GM19468 (cell line): ENCODE measurements around the gene CRKL.

Source experiments
- ATAC-seq: cut with Tn5 transposase; IDR thresholded peaks from one replicate; pipeline ENCODE4 v1.9.1; 2021; ENCODE audit warnings: mild to moderate bottlenecking, moderate library complexity, moderate number of reproducible peaks; ENCODE audit not compliant: unreplicated experiment; ENCODE audit errors: extremely low read depth

The CRKL gene

DNA sequence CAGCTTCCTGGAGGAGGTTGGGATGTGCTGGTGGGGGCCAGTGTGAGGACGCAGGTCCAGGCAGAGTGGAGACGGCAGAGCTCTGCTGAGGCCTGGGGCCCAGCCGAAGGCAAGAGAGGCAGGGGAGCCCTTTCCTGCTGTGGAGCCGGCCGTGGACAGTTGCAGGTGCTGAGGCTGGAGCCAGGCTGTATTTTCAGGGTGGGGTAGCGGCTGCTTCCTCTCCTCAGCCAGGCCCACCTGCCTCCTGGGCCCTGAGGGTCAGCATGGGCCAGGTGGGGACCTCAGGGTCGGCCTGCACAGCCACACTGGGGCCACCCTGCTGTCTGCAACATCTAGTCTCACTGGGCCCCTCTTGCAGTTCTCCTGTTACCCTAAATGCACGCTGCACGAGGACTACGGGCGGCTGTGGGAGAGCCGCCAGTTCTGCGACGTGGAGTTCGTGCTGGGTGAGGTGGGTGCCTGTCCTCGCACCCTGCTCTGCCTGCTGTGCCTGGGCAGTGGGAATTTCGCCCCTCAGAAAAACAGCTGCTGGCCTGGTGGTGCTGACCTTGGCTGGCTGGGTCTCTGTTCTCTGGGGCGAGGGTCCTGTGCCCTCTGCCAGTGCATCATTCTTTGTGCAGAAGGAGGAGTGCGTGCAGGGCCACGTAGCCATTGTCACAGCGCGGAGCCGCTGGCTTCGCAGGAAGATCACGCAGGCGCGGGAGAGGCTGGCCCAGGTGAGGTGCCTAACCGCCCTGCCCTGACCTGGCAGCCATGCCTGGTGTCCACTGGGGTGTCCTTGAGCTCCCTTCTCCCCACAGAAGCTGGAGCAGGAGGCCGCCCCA lies 76.3 kb downstream of the CRKL start:
- no peak for ATAC-seq

GRCh38 chr22:20994128-20994901 lies 77.1 kb downstream of the CRKL start:
- ATAC-seq, result no peak

DNA sequence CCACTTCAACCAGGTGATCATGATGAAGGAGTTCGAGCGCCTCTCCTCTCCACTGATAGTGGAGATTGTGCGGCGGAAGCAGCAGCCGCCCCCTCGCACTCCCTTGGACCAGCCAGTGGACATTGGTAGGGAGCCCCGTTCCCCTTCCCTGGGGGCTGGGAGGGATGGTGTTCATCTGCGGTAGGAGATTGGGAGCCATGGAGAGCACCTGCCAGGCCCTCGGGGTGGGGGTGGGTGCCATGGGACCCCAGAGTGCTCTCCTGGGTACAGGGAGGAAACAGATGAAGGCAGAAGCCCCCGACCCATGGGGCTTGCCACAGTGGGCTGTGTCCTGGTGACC lies 77.7 kb downstream of the CRKL start:
- no peak for ATAC-seq

DNA sequence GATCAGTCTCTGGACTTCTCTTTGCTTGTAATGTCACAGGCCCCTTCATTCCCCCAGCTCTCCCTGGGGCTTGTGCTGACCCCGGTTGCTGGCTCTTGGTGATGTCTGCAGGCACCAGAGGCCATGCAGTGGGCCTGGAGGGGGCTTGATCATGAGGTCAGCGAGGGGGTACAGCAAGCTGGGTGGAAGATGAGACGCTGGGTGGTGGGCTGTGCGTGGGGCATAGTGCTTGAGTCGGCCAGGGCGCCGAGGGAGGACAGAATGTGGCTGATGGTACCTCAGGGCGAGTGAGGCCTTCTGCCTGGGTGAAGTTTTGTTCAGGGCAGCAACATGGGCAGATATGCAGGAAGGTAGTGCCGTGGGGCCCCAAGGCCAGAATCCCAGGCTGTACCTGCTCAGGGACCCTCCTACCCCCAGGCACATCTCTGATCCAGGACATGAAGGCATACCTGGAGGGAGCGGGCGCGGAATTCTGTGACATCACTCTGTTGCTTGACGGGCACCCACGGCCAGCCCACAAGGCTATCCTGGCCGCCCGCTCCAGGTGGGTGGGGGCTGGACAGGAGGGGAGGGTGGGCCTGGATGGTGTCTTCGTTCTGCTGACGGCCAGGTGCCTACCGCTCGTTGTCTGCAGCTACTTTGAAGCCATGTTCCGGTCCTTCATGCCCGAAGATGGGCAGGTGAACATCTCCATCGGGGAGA lies 78.3 kb downstream of the CRKL start:
- ATAC-seq, result no peak

DNA sequence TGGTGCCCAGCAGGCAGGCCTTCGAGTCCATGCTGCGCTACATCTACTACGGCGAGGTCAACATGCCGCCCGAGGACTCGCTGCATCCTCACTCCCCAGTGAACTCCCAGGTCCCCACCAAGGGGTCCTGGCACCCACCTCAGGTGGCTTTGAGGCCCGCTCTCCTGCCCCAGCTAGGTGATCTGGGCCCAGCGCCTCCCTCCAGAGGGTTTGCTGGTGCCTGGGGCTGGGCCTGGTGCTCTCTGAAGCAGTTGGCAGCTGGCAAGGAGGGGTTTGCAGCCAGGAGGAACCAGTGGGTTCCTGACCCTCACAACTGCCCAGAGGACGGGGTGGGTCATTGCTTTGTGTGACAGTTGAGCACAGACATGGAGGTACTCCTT lies 78.8 kb downstream of the CRKL start:
- no peak for ATAC-seq

GRCh38 chr22:20996598-20997535 lies 79.7 kb downstream of the CRKL start:
- ATAC-seq, result no peak

DNA sequence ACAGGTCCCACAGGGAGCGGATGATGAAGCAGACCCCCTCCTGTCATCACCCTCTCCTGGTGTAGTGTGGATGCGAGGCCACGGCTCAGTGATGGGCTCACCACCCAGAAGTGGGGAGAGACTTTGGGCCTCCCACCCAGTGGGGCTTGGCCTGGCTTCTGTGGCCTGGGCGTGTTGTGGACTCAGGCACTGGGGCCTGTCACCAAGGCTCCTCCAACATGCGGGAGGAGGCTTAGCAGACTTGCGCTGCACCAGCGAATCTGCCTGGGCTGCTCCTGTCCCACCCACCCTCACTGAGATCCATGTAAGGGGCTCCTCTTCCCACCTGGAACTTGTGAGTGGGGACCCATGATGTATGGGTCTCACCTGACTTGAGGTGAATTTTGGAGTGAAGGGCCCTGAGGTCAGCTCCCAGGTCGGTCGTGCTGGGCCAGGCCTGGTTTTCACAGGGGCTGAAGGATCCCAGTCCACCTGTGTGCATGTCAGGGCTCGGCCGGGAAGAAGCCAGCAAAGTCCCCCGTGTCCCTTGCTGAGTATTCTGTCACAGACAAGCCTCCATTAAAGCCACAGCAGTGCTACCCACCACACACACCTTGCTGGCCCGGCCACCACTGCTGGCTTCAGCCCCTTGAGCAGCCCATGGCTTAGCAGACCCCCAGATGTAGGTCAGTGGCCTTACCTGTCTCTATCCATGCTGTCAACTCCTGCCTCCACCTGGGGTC lies 80.5 kb downstream of the CRKL start:
- ATAC-seq, result no peak

GRCh38 chr22:20998411-20999336 lies 81.5 kb downstream of the CRKL start:
- ATAC-seq, result no peak

- no peak for ATAC-seq
Observed at GRCh38 chr22:20999350-21000206, 82.4 kb downstream of the CRKL start.

DNA sequence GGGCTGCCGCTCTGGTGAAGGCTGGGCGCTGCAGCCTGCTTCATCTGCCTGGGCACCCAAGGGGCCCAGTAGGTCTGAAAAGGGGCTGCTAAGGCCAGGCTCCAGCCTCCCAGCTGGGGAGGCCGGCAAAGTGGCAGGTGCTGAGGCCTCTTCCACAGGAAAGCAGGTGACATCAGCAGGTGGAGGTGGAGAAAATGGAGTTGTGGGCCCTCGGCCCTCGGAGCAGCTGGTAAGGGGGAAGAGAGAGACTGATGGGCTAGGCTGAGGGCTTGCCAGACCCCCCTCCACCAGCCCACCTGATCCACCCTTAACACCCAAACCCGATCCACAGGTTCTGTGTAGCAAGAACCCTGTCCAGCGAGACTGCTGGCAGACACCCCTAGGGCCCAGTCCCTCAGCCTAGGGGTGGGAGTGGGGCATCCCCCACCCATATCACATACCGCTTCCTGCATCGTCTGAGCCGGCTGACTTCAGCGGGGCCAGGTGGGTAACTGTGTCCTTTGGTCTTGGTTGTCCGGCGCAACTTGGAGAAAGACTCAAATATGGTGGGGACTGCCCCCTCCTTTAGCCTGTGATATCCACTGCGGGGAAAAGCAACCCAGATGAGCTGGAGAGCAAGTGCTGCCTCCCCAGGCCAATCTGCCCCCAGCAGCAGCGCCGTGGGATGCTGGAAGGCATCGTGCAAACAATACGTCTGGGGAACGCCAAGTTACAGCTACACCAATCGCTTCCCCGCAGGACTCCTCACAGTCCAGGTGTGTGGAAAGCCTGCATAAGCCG lies 83.2 kb downstream of the CRKL start:
- no peak for ATAC-seq

DNA sequence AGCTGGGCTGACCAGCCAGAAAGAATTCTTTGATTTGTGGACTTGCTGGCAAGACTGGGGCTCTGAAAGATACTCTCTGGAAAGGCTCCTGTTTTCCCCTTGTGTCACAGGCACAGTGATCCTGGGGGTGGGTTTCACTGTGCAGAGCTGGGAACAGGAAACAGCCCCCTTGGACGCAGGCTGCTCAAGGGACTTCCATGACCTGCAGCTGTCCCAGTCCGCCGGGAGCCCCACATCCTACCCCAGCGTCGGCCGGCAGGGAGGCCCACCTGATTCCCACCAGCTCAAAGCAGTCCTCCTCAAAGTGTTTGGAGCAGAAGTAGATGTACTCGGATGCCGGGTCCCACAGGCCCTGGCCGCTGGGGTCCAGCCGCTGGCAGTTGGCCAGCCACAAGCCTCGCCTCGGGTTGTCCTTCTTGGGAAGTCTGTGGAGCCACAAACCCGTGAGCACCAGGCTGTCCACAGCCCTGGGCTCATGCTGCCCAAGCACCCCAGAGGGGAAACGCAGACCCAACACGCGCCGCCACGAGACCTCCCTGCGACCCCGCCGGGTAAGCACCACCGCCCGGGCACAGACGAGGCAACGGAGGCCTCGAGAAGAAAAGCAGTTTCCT lies 83.9 kb downstream of the CRKL start:
- no peak for ATAC-seq

- ATAC-seq, result peak; percentile 56
Observed at GRCh38 chr22:21001601-21002325, 84.6 kb downstream of the CRKL start, which contains the start of gene THAP7. Gene THAP7 (minus strand): TSS chr22:21002118. CDS start chr22:21001911, 207 bp downstream.
